HepG2 (cell line): ENCODE measurements around the gene PLB1. TPM values are rescaled to one million over a fixed set of nuclear protein-coding genes. Genes with fewer than 3 reads are reported as not detected.

Experiments used
- ATAC-seq: fragments of 200-7000 bp; cut with Tn5 transposase; 3 replicates; pipeline ENCODE4 v1.9.1; 2020; ENCODE audit warnings: mild to moderate bottlenecking, moderate library complexity
- BruUV-seq: library from RNA; stranded (reverse); fragments of 400-500 nt; replicated peaks from 2 replicates; lab custom pipeline; 2021; lab: Mats Ljungman, UMichigan
- CTCF ChIA-PET: fragments of 300-600 bp; formaldehyde crosslinking; extraction: SDS; loops from one replicate; lab custom pipeline; 2021; ENCODE audit warnings: low total read pairs, inconsistent platforms, low intra/inter-chr PET ratio; lab: Yijun Ruan, JAX
- POLR2A ChIA-PET: fragments of 350-600 bp; sonication (Branson Sonifier 250); formaldehyde crosslinking; loops from one replicate; lab custom pipeline; 2020; ENCODE audit warnings: antibody characterized with exemption, inconsistent platforms; lab: Yijun Ruan, JAX
- DNase-seq: peaks from one replicate; pipeline ENCODE4 v3.0.0-alpha.2; 2015; ENCODE audit warnings: low spot score
- FAIRE-seq: peaks from 3 replicates; lab custom pipeline; 2011; peaks lifted over from hg19 to GRCh38; lab: Jason Lieb, UNC
- H2AFZ ChIP-seq: one replicate; pipeline ENCODE4 v1.6.1; 2011; ENCODE audit warnings: low read length, inconsistent platforms
- H3K27ac ChIP-seq: fragments of 300-600 bp; 3 replicates; pipeline ENCODE4 v1.8.0; 2011; ENCODE audit warnings: mixed run types, mild to moderate bottlenecking, mixed read lengths, low read length, inconsistent platforms; ENCODE audit not compliant: insufficient read depth; ENCODE audit errors: extremely low read length
- H3K27me3 ChIP-seq, 2 experiments: fragments of 200-600 bp in 1 of 2; 2 replicates in 1 of 2; 3 replicates in 1 of 2; pipeline versions ENCODE4 v1.6.0 to v1.8.0; 2011; ENCODE audit warnings: low read length in 2 of 2, mild to moderate bottlenecking in 2 of 2, moderate library complexity in 2 of 2, inconsistent platforms in 1 of 2; ENCODE audit not compliant: insufficient read depth in 2 of 2, control insufficient read depth in 1 of 2
- H3K36me3 ChIP-seq, 2 experiments: fragments of 200-600 bp in 1 of 2; replicated peaks in 1 of 2; 2 replicates in 1 of 2; 3 replicates in 1 of 2; pipeline versions ENCODE4 v1.5.1 to v1.8.0; 2011; ENCODE audit warnings: low read length in 2 of 2, inconsistent platforms in 1 of 2; ENCODE audit not compliant: insufficient read depth in 2 of 2, control insufficient read depth in 1 of 2
- H3K4me1 ChIP-seq: 2 replicates; pipeline ENCODE4 v1.5.1; 2012; ENCODE audit warnings: low read length, inconsistent platforms; ENCODE audit not compliant: insufficient read depth
- H3K4me2 ChIP-seq: 2 replicates; pipeline ENCODE4 v1.6.0; 2011; ENCODE audit warnings: low read depth, low read length, inconsistent platforms
- H3K4me3 ChIP-seq, 3 experiments: fragments of 200-600 bp in 1 of 3; sonication (generic), shearing (Covaris generic) in 1 of 3; replicated peaks in 1 of 3; 2 replicates each; pipeline ENCODE4 v1.5.1; 2011 to 2016; ENCODE audit warnings: low read length in 3 of 3, inconsistent platforms in 2 of 3, low read depth in 2 of 3, mild to moderate bottlenecking in 2 of 3, control low read depth in 1 of 3, mixed read lengths in 1 of 3; ENCODE audit not compliant: insufficient read depth in 1 of 3
- H3K79me2 ChIP-seq: one replicate; pipeline ENCODE4 v1.6.1; 2011; ENCODE audit warnings: low read length, inconsistent platforms; ENCODE audit not compliant: insufficient read depth
- H3K9ac ChIP-seq: 2 replicates; pipeline ENCODE4 v1.6.0; 2011; ENCODE audit warnings: mild to moderate bottlenecking, low read depth, low read length, inconsistent platforms; ENCODE audit not compliant: insufficient read depth
- H3K9me3 ChIP-seq: 2 replicates; pipeline ENCODE4 v1.5.1; 2012; ENCODE audit warnings: mild to moderate bottlenecking, low read length
- H4K20me1 ChIP-seq: 2 replicates; pipeline ENCODE4 v1.6.0; 2011; ENCODE audit warnings: inconsistent platforms, mild to moderate bottlenecking, low read length, moderate library complexity; ENCODE audit not compliant: insufficient read depth
- ATF3 ChIP-seq: sonication (generic); formaldehyde crosslinking; IDR thresholded peaks from 2 replicates; pipeline ENCODE4 v1.4.0; 2020; ENCODE audit warnings: missing genetic modification reagents
- ATF4 ChIP-seq, 2 experiments: fragments of 450-650 bp in 1 of 2; sonication (generic) in 1 of 2; formaldehyde crosslinking; IDR thresholded peaks; 2 replicates each; pipeline versions ENCODE4 v1.5.0 to v1.8.0; 2020 to 2022; ENCODE audit warnings: mild to moderate bottlenecking in 1 of 2, missing genetic modification reagents in 1 of 2
- DRAP1 ChIP-seq: IDR thresholded peaks from 2 replicates; pipeline ENCODE4 v1.6.1; 2016; ENCODE audit warnings: missing genetic modification reagents, missing compliant biosample characterization
- FOXK1 ChIP-seq: sonication (generic); formaldehyde crosslinking; IDR thresholded peaks from 2 replicates; pipeline ENCODE4 v1.4.0; 2020; ENCODE audit warnings: low read depth, missing genetic modification reagents, borderline replicate concordance
- GATAD1 ChIP-seq: IDR thresholded peaks from 2 replicates; pipeline ENCODE4 v1.6.1; 2016; ENCODE audit warnings: missing genetic modification reagents, missing compliant biosample characterization
- HMGXB4 ChIP-seq, 2 experiments: sonication (generic) in 1 of 2; formaldehyde crosslinking in 1 of 2; IDR thresholded peaks; 2 replicates each; pipeline versions ENCODE4 v1.4.0 to v1.6.1; 2018 to 2020; ENCODE audit warnings: missing genetic modification reagents in 2 of 2, borderline replicate concordance in 1 of 2, low read depth in 1 of 2, mild to moderate bottlenecking in 1 of 2, missing biosample characterization in 1 of 2
- HNRNPK ChIP-seq: fragments of 200-400 bp; formaldehyde crosslinking; IDR thresholded peaks from 2 replicates; pipeline ENCODE4 v1.6.1; 2018; ENCODE audit warnings: low read length, low read depth, moderate library complexity, mild to moderate bottlenecking; ENCODE audit not compliant: poor library complexity, severe bottlenecking
- HOXA7 ChIP-seq: sonication (generic); formaldehyde crosslinking; IDR thresholded peaks from 2 replicates; pipeline ENCODE4 v1.8.1; 2022; ENCODE audit warnings: mild to moderate bottlenecking, missing genetic modification reagents, moderate library complexity
- KDM2A ChIP-seq: sonication (generic); formaldehyde crosslinking; IDR thresholded peaks from 2 replicates; pipeline ENCODE4 v1.4.0; 2020; ENCODE audit warnings: low read depth, missing genetic modification reagents, borderline replicate concordance
- MNT ChIP-seq: fragments of 450-650 bp; IDR thresholded peaks from 2 replicates; pipeline ENCODE4 v1.6.1; 2016
- MYNN ChIP-seq: sonication (generic); formaldehyde crosslinking; IDR thresholded peaks from 2 replicates; pipeline ENCODE4 v1.4.0; 2020; ENCODE audit warnings: mild to moderate bottlenecking, low read depth, missing genetic modification reagents
- NCOR1 ChIP-seq: fragments of 200-600 bp; sonication (generic); IDR thresholded peaks from 2 replicates; pipeline ENCODE4 v1.7.0; 2017; ENCODE audit warnings: antibody characterized with exemption, low read length, borderline replicate concordance
- SMARCC2 ChIP-seq: fragments of 450-650 bp; IDR thresholded peaks from 2 replicates; pipeline ENCODE4 v1.6.1; 2017; ENCODE audit warnings: antibody characterized with exemption, mild to moderate bottlenecking
- TFAP4 ChIP-seq: sonication (generic); IDR thresholded peaks from 2 replicates; pipeline ENCODE4 v1.6.1; 2016; ENCODE audit warnings: low read depth, borderline replicate concordance
- ZNF614 ChIP-seq: IDR thresholded peaks from 2 replicates; pipeline ENCODE4 v1.6.1; 2018; ENCODE audit warnings: missing biosample characterization, missing genetic modification reagents, inconsistent platforms, borderline replicate concordance
- WGBS: methylation state at CpG from one replicate; pipeline ENCODE4 v1.1.6; 2017; ENCODE audit warnings: low lambda C conversion rate; 5-methylcytosine and 5-hydroxymethylcytosine counted together
- in situ Hi-C: cut with HindIII; loops from 2 replicates; pipeline ENCODE4 v1.10.0; 2017; ENCODE audit warnings: low pct_unique_long_range_greater_than_20kb; ENCODE audit not compliant: extremely low pct_ligation_motif_present
- intact Hi-C: fragments of 100-400 bp; cut with micrococcal nuclease; formaldehyde crosslinking; loops from one replicate; pipeline ENCODE4 v1.10.0; 2022; ENCODE audit not compliant: unreplicated experiment
- polyA plus RNA-seq, 8 experiments: library from polyadenylated mRNA; depleted of rRNA in 3 of 8; stranded (reverse) in 7 of 8; unstranded in 1 of 8; fragments of >200 nt; fragmentation: Illumina TruSeq in 4 of 8; extraction: Trizol in 4 of 8; gene quantifications; 2 replicates each; pipeline versions ENCODE4 v1.2.1 to v1.2.3, GENCODE V29; 2011 to 2016; ENCODE audit warnings: low read depth in 4 of 8, missing spikeins in 1 of 8, mixed read lengths in 1 of 8; ENCODE audit not compliant: insufficient read depth in 1 of 8
- total RNA-seq, 5 experiments: library from RNA; depleted of rRNA; stranded (reverse); fragments of >200 nt; fragmentation: Illumina TruSeq; extraction: Trizol; gene quantifications; 2 replicates each; pipeline ENCODE4 v1.2.3, GENCODE V29; 2016; ENCODE audit warnings: low read depth in 1 of 5

The PLB1 gene
- total and polyA plus RNA-seq, 2 of the 13 experiments (the other 11 are each of a cell fraction or from before 2014, with no cell fraction given), result 0.20 to 1.8 TPM

- TF ChIP-seq HMGXB4 (CRISPR knock-in tag; IDR thresholded peaks at IDR 0.05; ENCODE audit: borderline replicate concordance in 1 of 2, low read depth in 1 of 2), result no peak
Observed at GRCh38 chr2:28588292-28588670, 92.4 kb downstream of the PLB1 start (continued).

GRCh38 chr2:28589746-28590463 is 94.0 kb downstream of the PLB1 start:
- CTCF ChIA-PET, result no interaction called here
- Histone ChIP-seq H3K4me3 (no peak overlapping the region), H3K9me3 (no peaks in the 10 kb centered on the region), H4K20me1 (no peaks in the 10 kb centered on the region), H3K27me3 (peaks cover 6 to 45% of the 10 kb centered on the region in 2 experiments; a peak in 4 of 5 replicates), H3K27ac (no peak overlapping the region), H3K9ac (no peak overlapping the region), H3K4me2 (no peak overlapping the region), H2AFZ (no peak overlapping the region), H3K4me1 (peaks cover 16% of the 10 kb centered on the region), H3K36me3 (no peaks in the 10 kb centered on the region), H3K79me2 (no peaks in the 10 kb centered on the region)
- in situ Hi-C loops, result loop anchor here (10.0 kb wide), 1 partner anchor 165 kb away; the partner anchor contains the start of gene PPP1CB
- no TSS peak for BruUV-seq
- ATAC-seq (no peak), DNase-seq (no peak), FAIRE-seq (no peak)
- intact Hi-C loops, result no loop called here
- WGBS, result 54% methylated on average over 15 of the region's 15 CpGs
- POLR2A ChIA-PET, result no interaction called here
- TF ChIP-seq ATF3 (no peak), NCOR1 (no peak), KDM2A (CRISPR knock-in tag) (no peak), HOXA7 (CRISPR knock-in tag) (no peak), TFAP4 (no peak), MYNN (CRISPR knock-in tag) (no peak), MNT (no peak), GATAD1 (CRISPR knock-in tag) (no peak), ZNF614 (CRISPR knock-in tag) (no peak), FOXK1 (CRISPR knock-in tag) (no peak), HNRNPK (no peak), DRAP1 (CRISPR knock-in tag) (no peak), SMARCC2 (no peak), ATF4 (CRISPR knock-in tag; IDR thresholded peaks at IDR 0.05) (no peak)
